Measurements from ENCODE around the gene HOMER2. TPM values are rescaled to one million over a fixed set of nuclear protein-coding genes. Genes with fewer than 3 reads are reported as not detected.

The HOMER2 gene
- total and polyA plus RNA-seq, 2 experiments from 2014 or later: 10.8 to 23.9 TPM

DNA sequence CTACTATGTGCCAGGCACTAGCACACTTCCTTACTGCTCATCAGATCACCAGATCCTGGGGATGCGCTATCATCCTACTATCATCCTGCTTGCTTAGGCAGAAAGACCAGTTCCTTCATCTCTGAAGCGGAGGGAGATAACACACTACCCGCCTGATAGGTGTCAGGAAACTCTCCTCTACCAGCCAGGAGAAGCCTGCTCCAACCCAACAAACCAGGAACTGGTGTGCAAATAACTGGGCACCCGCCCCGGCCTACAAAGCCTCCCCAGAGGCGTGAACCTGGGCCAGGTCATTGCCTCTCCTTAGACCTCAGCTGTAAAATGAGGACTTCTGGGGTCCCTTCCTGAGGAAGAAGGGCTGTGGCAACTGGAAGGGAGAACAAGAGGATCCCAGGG is 61.5 kb downstream of the HOMER2 start (continued):
- TF ChIP-seq, protein P1, sequence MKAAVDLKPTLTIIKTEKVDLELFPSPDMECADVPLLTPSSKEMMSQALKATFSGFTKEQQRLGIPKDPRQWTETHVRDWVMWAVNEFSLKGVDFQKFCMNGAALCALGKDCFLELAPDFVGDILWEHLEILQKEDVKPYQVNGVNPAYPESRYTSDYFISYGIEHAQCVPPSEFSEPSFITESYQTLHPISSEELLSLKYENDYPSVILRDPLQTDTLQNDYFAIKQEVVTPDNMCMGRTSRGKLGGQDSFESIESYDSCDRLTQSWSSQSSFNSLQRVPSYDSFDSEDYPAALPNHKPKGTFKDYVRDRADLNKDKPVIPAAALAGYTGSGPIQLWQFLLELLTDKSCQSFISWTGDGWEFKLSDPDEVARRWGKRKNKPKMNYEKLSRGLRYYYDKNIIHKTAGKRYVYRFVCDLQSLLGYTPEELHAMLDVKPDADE (IDR thresholded peaks at IDR 0.05): no peak
- no peak for TF ChIP-seq NANOG (IDR thresholded peaks at IDR 0.05; ENCODE audit: borderline replicate concordance)
- TF ChIP-seq POLR2AphosphoS5 (IDR thresholded peaks at IDR 0.05; ENCODE audit: low read depth): no peak

DNA sequence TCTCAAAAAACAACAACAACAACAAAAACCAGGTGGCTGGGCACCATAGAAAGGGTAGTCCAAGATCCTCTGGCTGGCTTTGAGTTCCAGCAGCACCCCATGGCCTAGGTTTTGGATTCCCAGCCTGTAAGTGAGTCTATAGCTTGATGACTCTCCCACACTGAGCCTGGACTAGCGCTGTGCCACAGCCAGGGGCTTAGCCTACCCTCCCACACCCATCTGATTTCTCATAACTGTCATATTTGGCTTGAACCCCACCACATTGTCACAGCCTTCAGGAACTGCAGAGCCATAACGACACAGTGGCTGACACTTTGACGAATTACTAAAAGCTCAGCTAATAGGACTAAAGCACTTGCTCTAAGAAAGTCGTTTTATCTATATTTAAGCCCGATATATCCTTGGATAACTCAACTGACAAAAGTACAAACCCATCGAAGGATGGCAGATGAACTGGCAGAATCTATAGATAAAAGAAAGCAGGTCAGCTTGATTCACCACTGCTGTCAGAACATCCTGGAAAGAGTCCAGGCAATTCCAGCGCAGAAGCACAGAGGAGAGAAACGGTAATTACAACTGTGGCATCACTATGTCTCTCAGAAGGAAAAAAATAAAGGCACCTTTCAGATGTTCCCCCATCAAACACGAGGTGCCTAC is 62.1 kb downstream of the HOMER2 start:
- no peak overlapping the region for H3K4me2 ChIP-seq
- H3K79me2 ChIP-seq (replicated peaks; ENCODE audit: insufficient read depth): no peaks in the 10 kb centered on the region
- Mint-ChIP-seq H3K9me3 (no peaks in the 10 kb centered on the region), H3K4me1 (peaks cover 11% of the 10 kb centered on the region), H3K4me3 (no peak overlapping the region), H3K27ac (no peak overlapping the region), H3K36me3 (ENCODE audit: low read depth) (peaks cover 3% of the 10 kb centered on the region; the same call in 2 of the 3 replicates), H3K27me3 (ENCODE audit: insufficient read depth, low read depth, poor library complexity) (no peaks in the 10 kb centered on the region)
- peaks cover 3% of the 10 kb centered on the region; the same call in 1 of the 2 replicates for H3K4me1 ChIP-seq (ENCODE audit: insufficient read depth)
- ATAC-seq (no peak), DNase-seq (ENCODE audit: low spot score) (no peak)
- H3K27me3 ChIP-seq (ENCODE audit: insufficient read depth): no peaks in the 10 kb centered on the region
- H3K4me3 ChIP-seq: no peak overlapping the region
- no peaks in the 10 kb centered on the region for H4K20me1 ChIP-seq (replicated peaks; ENCODE audit: insufficient read depth)
- no peak overlapping the region for H2AFZ ChIP-seq
- no peak overlapping the region for H3K27ac ChIP-seq (ENCODE audit: low read depth)
- H3K9me2 ChIP-seq (ENCODE audit: insufficient read depth): no peaks in the 10 kb centered on the region
- H3F3A ChIP-seq (replicated peaks; ENCODE audit: low read depth): no peaks in the 10 kb centered on the region
- no peaks in the 10 kb centered on the region for H3K36me3 ChIP-seq (ENCODE audit: insufficient read depth)
- no peak for TF ChIP-seq JUNB (IDR thresholded peaks at IDR 0.05; ENCODE audit: unreplicated experiment)
- no peak for TF ChIP-seq ZNF331 (CRISPR knock-in tag; IDR thresholded peaks at IDR 0.05; ENCODE audit: low read depth)
- no peak for TF ChIP-seq ZNF114 (CRISPR knock-in tag; IDR thresholded peaks at IDR 0.05)
- TF ChIP-seq, protein P2, sequence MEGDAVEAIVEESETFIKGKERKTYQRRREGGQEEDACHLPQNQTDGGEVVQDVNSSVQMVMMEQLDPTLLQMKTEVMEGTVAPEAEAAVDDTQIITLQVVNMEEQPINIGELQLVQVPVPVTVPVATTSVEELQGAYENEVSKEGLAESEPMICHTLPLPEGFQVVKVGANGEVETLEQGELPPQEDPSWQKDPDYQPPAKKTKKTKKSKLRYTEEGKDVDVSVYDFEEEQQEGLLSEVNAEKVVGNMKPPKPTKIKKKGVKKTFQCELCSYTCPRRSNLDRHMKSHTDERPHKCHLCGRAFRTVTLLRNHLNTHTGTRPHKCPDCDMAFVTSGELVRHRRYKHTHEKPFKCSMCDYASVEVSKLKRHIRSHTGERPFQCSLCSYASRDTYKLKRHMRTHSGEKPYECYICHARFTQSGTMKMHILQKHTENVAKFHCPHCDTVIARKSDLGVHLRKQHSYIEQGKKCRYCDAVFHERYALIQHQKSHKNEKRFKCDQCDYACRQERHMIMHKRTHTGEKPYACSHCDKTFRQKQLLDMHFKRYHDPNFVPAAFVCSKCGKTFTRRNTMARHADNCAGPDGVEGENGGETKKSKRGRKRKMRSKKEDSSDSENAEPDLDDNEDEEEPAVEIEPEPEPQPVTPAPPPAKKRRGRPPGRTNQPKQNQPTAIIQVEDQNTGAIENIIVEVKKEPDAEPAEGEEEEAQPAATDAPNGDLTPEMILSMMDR (conservative IDR thresholded peaks at IDR 0.05; ENCODE audit: low read depth in 2 of 2): no peak
- TF ChIP-seq NANOG (IDR thresholded peaks at IDR 0.05; ENCODE audit: borderline replicate concordance): no peak
- no peak for TF ChIP-seq POLR2AphosphoS5 (IDR thresholded peaks at IDR 0.05; ENCODE audit: low read depth)
- no peak for TF ChIP-seq STAT1 (IDR thresholded peaks at IDR 0.05; ENCODE audit: unreplicated experiment)
- no peak for TF ChIP-seq EZH2phosphoT487 (IDR thresholded peaks at IDR 0.05; ENCODE audit: unreplicated experiment)
- TF ChIP-seq, protein P3, sequence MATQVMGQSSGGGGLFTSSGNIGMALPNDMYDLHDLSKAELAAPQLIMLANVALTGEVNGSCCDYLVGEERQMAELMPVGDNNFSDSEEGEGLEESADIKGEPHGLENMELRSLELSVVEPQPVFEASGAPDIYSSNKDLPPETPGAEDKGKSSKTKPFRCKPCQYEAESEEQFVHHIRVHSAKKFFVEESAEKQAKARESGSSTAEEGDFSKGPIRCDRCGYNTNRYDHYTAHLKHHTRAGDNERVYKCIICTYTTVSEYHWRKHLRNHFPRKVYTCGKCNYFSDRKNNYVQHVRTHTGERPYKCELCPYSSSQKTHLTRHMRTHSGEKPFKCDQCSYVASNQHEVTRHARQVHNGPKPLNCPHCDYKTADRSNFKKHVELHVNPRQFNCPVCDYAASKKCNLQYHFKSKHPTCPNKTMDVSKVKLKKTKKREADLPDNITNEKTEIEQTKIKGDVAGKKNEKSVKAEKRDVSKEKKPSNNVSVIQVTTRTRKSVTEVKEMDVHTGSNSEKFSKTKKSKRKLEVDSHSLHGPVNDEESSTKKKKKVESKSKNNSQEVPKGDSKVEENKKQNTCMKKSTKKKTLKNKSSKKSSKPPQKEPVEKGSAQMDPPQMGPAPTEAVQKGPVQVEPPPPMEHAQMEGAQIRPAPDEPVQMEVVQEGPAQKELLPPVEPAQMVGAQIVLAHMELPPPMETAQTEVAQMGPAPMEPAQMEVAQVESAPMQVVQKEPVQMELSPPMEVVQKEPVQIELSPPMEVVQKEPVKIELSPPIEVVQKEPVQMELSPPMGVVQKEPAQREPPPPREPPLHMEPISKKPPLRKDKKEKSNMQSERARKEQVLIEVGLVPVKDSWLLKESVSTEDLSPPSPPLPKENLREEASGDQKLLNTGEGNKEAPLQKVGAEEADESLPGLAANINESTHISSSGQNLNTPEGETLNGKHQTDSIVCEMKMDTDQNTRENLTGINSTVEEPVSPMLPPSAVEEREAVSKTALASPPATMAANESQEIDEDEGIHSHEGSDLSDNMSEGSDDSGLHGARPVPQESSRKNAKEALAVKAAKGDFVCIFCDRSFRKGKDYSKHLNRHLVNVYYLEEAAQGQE (IDR thresholded peaks at IDR 0.05; ENCODE audit: unreplicated experiment): no peak
- TF ChIP-seq, protein P1 (IDR thresholded peaks at IDR 0.05): no peak

Data from GM23338 (cell line).